Epithelial cell of proximal tubule (primary cell): ENCODE data around the gene SRP14. TPM values are rescaled to one million over a fixed set of nuclear protein-coding genes. Genes with fewer than 3 reads are reported as not detected.

Source experiments
- DNase-seq: peaks from one replicate; pipeline ENCODE4 v3.0.0-alpha.2; 2011; ENCODE audit warnings: low read depth
- H3K4me3 ChIP-seq: 2 replicates; pipeline ENCODE4 v1.5.1; 2011; ENCODE audit warnings: low read depth, mild to moderate bottlenecking, low read length
- CTCF ChIP-seq: conservative IDR thresholded peaks from 2 replicates; pipeline ENCODE4 v1.5.1; 2012; ENCODE audit warnings: low read depth, mild to moderate bottlenecking, low read length
- total RNA-seq: library from RNA; depleted of rRNA; stranded (reverse); fragments of >200 nt; gene quantifications from 2 replicates; pipeline ENCODE4 v1.2.3, GENCODE V29; 2015

SRP14 gene
- total RNA-seq, 1 donor from 2014 or later = 402 TPM

- TF ChIP-seq CTCF = no peak
- DNase-seq = no peak
- no peak overlapping the region for H3K4me3 ChIP-seq
Measured at GRCh38 chr15:40065166-40065565, 26.2 kb upstream of the SRP14 start.

- no peak overlapping the region for H3K4me3 ChIP-seq
- no peak for TF ChIP-seq CTCF
- DNase-seq = no peak
Measured at GRCh38 chr15:40064231-40064894, 25.4 kb upstream of the SRP14 start.

- H3K4me3 ChIP-seq = no peak overlapping the region
- TF ChIP-seq CTCF = no peak
- no peak for DNase-seq
Measured at GRCh38 chr15:40063563-40064011, 24.6 kb upstream of the SRP14 start.

GRCh38 chr15:40062816-40063562 is 24.0 kb upstream of the SRP14 start:
- no peak for TF ChIP-seq CTCF
- DNase-seq = no peak
- no peak overlapping the region for H3K4me3 ChIP-seq

GRCh38 chr15:40061212-40061901 is 22.4 kb upstream of the SRP14 start:
- DNase-seq = no peak
- no peak for TF ChIP-seq CTCF
- H3K4me3 ChIP-seq = no peak overlapping the region

- H3K4me3 ChIP-seq = no peak overlapping the region
- DNase-seq = no peak
- TF ChIP-seq CTCF = no peak
Measured at GRCh38 chr15:40060236-40060961, 21.4 kb upstream of the SRP14 start.
